GM12873 (cell line): ENCODE data around the gene ENTPD6.

Source experiments
- TF ChIP-seq, protein P1 (sequence below): IDR thresholded peaks from 2 replicates; pipeline ENCODE4 v1.5.1; 2012; ENCODE audit warnings: low read depth, mild to moderate bottlenecking, moderate library complexity, low read length, control low read depth; ENCODE audit not compliant: insufficient read depth; ENCODE audit errors: missing control alignments

Gene ENTPD6

DNA sequence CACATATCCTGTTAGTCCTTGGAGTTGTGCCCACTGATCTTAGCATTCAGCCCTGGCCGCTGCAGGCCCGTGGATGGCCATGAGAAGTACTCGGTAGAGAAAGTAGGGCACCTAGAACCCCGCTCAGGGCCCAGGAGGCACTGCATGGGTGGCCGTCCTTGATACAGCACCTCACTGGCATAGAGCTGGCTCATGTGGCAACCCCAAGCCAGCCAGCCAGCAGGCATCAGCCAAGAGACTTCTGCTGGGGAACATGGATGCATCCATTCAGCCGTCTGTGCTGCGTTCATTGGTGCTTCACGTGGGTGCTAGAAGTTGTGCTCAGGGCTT lies 62.9 kb downstream of the ENTPD6 start:
- TF ChIP-seq, protein P1, sequence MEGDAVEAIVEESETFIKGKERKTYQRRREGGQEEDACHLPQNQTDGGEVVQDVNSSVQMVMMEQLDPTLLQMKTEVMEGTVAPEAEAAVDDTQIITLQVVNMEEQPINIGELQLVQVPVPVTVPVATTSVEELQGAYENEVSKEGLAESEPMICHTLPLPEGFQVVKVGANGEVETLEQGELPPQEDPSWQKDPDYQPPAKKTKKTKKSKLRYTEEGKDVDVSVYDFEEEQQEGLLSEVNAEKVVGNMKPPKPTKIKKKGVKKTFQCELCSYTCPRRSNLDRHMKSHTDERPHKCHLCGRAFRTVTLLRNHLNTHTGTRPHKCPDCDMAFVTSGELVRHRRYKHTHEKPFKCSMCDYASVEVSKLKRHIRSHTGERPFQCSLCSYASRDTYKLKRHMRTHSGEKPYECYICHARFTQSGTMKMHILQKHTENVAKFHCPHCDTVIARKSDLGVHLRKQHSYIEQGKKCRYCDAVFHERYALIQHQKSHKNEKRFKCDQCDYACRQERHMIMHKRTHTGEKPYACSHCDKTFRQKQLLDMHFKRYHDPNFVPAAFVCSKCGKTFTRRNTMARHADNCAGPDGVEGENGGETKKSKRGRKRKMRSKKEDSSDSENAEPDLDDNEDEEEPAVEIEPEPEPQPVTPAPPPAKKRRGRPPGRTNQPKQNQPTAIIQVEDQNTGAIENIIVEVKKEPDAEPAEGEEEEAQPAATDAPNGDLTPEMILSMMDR = no peak

DNA sequence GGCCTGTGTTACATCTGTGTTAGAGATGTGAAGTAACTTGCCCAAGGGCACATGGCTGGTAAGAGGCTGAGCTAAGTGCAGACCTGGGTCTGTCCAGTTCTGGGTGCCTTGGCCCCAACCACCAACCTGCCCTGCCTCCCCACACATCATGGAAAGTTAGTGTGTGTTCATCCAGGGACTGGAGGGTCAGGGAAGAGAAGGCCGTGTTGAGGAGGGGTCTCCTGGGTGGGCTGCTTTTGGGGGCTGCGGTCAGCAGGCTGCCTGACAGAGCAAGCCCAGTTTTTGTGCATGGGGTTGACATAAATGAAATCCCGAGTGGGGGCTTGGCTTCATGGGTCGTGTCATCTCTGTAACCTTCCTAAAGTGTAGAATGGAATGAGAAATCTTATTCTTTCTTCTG lies 63.3 kb downstream of the ENTPD6 start:
- TF ChIP-seq, protein P1 = no peak

DNA sequence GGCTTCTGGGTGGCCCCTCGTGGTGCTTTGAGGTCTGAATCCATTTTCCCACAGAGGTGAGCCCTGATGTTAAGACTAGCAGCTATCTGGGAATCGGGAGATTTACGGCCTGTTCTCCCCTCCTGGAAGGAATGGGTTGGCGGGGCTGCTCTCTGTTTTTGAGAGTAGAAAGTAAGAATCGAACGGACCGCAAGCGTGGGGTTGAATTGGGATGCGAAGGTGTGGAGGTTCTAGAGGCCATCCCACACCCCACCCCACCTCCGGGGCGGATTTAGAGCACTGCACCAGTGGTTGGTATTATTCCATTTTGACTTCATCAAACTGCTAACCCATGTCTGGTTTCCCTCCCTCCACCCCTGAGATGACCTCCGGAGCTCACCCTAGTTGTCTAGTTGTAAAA lies 63.8 kb downstream of the ENTPD6 start:
- TF ChIP-seq, protein P1 = no peak

DNA sequence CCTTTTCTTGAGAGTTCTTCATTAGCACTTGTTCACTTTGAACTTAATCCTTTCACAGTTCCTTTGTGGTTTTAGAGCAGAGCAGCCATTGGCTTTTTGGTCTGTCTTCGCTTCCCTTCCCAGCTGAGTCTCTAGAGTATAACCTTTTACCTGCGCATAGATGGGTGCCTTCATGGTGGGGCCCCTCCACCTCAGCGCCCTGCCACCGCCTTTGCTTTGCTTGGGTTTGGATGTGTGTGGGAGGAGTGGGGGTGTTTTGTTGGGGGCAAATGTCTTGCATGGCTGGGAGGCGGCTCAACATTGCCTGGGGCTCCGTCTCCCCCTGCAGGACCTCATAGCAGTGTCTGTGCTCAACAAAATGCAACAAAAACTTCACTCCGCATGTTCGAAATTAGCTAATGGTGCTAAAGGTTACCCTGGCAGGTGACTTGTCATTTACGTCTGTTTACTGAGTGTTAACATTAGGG lies 64.3 kb downstream of the ENTPD6 start:
- TF ChIP-seq, protein P1 = no peak

DNA sequence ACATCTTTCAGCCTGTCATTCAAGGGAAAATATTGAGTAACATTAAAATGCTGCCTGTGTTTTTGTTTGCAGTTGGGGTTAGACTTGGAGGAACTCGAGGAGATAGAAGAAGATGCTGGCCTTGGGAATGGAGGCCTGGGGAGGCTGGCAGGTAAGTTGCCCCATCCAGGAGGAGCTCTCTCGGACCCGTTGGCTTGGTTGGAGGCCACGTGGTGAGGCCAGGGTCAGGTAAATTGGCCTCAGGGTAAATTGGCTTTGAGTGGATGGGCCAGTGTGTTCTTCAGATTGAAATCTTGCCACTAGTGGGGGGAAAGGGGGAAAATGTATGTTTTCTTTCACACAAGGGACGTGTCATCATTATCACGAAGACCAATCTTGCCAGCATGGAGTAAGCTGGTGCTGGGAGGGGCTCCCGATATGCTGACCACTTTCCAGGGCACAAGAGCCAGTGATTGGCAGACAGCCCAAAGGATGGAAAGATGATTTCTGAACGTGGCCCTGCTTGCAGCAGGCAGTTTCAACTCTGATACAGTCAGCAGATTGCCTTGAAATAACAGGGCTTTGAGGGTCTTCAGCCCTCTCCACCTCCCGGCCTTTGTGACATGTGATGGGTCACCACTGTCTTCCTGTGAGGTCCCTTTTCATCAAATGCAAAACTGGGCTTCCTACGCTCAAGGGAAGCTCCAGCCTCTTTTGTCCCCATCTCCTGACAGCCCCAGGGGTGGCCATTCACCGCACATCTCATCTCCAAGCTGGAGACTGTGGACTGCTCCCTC lies 73.7 kb downstream of the ENTPD6 start:
- TF ChIP-seq, protein P1 = no peak

DNA sequence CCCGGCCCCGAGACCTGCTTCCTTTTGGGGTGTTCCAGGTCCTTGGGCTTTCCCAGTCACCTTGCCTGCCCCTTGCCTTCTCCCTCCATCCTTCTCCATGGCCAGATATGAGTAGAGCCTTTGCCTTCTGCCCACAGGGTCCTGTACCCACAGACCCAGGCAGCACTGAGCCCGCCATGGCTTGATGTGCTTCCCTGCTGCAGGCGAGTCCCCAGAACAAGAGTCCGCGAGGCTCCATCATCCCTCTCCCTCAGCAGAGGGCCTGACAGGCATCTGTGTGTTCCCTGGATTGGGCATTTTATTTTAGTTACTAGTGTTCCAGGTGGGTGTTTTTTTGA lies 74.3 kb downstream of the ENTPD6 start:
- TF ChIP-seq, protein P1 = no peak

DNA sequence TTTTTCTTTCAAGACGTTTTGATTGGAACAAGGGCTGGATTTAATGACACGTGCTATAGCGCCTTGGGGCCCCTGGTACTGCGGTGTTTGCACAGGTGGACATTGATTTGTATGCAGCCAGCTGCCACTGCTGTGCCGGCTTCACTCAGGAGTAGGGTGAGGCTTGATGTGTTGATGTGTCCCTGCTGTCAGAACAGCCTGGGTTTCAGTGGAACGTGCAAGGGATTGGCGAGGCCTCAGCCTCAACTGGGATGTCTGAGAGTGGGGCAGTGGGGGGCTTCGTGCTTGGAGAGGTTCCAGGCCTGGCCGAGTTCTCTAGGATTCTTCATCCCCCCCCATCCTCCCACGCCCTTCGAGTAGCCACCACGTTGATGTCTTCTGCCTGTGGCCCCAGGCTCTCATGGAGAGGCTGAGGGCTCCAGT lies 75.3 kb downstream of the ENTPD6 start:
- TF ChIP-seq, protein P1 = no peak
